GM15510 (cell line): ENCODE results near the gene TSPAN13.

Experiments used
- POLR2A ChIP-seq: IDR thresholded peaks from 3 replicates; pipeline ENCODE4 v1.6.1; 2011; ENCODE audit warnings: borderline replicate concordance; ENCODE audit not compliant: insufficient read length; ENCODE audit errors: extremely low read depth

Gene TSPAN13

DNA sequence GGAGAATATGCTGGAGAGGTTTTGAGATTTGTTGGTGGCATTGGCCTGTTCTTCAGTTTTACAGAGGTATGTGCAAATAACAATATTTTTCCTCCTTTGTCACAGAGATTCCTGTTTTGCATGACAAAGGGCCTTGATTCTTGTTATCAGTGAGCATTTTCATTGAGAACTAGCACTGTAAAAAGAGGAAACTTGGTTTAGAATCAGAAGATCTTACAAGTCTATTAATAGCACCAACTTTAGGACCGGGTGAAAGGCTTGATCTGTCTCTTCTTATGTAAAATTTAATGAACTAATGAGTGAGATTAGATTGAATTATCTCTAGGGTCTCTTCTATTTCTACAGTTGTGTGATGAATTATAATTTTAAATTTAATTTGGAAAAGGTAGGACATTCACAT, 25.5 kb downstream of the TSPAN13 start:
- no peak for TF ChIP-seq POLR2A

DNA sequence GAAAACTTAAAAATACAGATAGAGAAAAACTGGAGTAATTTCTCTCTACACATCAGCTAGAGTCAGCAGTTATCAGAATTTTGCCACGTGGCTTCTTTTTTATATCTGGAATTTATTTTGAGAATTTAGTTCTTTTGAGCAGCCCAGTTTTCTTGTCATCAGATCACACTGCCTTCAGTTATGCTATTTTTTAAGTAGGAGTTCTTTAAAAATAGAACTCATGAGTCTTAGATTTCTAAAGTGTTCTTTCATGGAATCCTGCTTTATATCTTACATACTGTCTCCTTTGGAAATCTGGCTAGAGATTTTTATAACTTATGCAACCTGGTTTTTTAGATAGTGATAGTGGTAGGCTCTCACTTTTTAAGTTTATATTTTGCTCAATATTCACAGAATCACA, 27.0 kb downstream of the TSPAN13 start:
- no peak for TF ChIP-seq POLR2A

DNA sequence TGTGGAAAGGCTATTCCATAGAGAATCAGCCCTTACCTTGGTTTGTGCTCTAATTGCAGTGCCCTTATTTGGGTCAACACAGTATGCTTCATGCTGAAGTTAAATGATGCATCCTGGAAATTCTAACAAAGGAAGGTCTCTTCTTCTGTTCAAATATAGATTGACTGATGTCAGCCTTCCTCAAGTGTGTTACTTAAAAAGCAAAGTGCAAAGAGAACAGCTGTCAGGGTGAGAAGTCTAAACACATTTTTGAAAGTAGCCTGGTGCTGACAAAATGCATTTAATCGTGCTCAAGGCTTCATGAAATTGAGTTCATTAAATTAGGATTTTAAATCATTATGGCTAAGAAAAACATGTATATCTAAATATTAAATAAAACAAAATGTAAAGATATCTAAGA, 31.8 kb downstream of the TSPAN13 start:
- no peak for TF ChIP-seq POLR2A

DNA sequence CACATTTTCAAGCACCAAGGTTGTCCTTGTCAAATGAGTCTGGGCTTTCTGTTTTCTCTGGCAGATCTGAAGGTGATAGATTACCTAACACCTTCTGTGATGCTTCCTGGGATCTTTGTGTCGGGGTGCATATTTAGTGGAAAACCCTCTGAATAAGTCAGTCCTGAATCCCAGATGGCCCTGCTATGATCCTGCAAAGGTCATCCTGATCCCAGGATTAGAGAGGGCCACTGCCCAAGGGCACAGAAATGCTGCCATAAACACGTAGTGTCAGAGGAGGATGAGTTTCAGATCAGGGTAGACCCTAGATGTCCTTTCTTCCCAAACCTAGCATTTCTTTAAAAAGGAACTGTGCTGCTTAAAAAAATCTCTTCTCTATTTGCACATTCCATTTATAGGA, 32.3 kb downstream of the TSPAN13 start:
- TF ChIP-seq POLR2A = no peak

DNA sequence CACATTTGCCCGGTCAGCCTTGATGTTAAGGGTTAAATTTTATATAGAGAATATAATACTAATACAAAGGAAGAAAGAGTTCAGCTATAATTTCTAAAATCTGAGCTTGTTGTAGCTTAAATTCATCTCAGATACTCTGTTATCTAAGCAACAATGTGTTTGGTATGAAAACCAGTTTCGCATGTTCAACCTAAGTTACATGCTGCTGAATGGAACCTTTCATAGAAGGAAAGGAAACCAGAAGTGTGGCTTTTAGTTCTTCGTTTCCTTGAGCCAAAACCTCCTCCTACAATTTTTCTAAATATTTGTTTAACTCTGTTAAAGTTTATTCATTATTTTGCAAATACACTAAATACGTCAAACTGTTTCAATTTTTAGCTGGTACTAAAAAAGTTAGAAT, 32.7 kb downstream of the TSPAN13 start:
- no peak for TF ChIP-seq POLR2A

DNA sequence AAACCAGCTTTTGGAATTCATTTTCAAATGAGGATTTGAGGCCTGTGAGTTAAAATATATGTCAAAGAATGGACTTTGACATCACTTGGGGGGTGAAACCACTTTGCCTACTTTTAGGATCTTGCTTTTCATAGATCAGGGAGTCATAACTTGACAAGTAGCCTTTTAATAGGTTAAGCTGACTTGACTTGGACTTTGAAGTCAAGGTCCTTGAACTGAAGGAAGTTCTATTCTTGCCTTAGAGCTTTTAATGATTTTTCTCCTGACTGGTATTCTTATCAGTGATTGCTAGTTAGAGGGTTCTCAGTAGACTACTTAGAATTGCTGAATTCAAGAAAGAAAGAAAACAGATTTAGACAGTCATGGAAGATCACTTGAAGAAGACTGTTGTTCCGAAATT, 33.6 kb downstream of the TSPAN13 start:
- TF ChIP-seq POLR2A = no peak

DNA sequence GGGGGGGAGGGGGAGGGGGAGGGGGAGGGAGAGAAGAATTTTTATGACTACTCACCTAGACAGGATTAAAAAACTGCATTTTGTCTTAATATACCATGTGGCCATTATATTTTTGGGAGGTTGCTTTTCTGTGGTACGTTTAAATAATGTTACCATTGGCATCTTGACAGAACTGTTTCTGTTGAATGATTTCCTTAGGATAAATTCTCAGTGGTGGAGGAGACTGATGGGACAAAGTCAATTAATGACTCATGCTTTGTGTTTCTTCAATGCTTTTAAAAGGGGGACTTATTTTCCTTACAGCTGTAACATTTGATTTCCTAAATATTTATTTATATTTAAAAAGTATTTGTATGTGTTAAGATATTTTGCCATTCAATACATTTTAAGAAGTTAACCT, 37.5 kb downstream of the TSPAN13 start:
- no peak for TF ChIP-seq POLR2A

DNA sequence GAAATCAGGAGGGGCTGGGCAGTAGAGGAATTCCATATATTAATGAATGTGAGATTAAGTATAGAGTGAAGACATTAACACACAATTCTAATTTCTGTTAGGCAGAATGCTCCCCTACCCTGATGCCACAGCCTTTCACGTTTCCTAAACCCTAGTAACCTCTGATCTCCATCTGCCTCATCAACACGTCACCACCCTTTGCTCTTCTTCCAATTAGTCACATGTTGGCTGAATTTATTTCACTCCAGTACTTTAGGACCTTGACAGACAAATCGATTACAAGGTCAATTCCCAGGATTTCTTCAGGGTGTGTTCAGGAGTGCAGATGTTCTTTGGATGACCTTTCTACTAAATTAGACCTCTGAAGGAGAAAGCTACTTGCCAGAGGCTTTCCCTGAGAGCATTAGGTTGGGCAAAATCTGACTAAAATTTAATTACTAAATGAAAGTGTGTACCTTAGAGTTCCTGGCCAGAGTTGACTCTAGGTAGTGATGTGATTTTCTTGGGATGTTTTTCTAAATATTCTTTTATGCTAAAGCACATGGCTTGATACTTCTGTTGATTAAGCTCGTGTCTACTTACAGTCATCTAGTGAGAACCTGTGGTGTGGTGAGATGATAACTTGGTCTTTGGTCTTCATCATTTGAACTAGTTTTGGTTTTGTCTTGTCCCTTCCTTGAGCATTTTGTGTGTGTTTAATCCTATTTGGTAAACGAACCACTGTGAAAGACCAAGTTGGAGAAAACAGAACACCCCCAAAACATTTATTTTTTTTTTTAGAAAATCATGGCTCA, 38.5 kb downstream of the TSPAN13 start:
- no peak for TF ChIP-seq POLR2A

DNA sequence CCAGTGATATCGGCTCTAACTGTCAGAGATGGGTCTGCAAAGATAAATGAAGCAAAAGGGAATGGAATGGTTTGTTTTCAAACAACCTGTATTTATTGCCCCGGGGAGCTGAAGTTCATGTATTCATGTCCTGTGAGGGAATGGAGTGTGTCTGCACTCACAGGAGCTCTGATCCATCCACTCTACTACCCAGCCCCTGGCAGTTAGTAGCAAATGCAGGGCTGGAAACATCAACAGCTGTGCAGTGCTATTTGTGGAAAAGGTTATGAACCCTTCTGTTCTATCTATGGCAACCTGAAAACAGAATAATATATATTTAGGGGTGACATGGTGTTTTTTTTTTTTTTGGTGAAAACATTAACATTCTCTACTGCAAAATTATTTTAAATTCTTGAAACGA, 41.4 kb downstream of the TSPAN13 start:
- TF ChIP-seq POLR2A = no peak

DNA sequence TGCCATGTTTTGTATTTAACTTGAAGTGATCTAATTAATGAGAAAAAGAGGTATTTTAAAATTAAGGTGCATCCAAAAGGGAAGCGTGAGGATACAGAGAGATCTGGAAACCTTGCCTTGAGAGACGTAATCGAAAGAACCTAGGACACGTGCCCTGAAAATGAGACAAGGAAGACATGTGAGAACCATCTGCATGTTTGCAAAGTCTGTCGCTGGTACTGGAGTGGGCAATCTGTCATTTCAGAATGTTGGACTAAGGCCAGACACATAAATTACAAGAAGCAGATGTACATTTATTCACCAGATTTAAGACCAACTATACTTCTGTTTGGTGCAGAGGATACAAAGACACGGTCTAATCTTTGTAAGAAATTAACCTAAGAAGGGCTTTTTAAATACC, 42.1 kb downstream of the TSPAN13 start:
- TF ChIP-seq POLR2A = no peak

DNA sequence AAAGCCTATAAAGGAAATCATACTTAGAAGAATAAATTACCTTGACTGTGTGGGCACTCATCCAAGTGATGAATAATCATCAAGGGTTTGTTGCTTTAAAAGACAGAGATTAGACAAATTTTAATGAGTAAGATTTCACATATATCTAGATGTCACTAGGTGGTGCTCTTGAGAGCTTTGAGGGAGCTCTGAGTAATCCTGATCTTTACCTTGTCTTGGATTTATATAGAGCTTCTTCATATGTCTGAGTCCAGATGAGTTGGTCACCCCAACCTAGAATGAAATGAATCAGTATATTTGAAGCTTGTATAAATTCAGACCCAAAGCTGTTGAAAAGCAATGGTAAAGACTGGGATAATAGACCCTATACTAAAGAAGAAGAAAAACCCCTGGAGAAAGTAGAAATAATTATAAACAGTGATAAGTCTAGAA, 47.6 kb downstream of the TSPAN13 start:
- no peak for TF ChIP-seq POLR2A

DNA sequence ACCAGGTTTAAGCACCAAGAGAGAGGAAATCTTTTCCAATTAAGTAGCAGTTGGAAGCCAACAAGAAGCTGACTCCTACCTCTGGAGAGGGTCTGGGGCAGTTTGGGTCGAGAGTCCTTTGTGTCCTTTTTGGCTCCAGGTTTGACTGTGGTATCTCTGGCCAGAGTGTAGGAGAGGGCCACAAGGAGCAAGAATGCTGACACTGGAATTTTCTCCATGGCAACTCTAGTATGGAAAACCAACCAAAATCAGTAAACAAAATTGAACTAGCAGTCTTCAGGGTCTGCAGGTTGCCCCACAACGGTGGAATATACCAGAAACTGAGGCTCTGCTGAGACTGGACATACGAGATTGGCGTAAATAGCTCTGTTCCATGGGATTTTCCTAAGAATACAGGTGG, 48.0 kb downstream of the TSPAN13 start:
- no peak for TF ChIP-seq POLR2A

DNA sequence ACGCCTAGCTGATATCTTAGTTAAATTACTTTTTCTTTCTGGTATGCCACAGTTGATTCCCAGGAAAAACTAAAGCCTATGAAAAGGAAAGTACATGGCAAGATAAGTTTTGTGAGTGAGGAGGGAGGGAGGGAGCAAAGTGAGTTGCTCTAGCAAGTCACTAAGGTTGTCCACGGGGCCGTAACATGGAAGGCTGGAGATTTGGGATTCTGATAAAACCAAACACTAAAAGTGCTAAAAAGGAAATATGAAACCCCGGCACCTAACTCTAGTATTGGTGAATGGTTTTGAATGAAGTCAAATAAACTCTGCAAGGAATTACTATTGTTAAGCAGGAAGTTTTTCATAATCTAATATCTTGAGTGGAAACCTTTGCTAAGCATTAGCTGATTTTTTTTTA, 49.6 kb downstream of the TSPAN13 start:
- no peak for TF ChIP-seq POLR2A

DNA sequence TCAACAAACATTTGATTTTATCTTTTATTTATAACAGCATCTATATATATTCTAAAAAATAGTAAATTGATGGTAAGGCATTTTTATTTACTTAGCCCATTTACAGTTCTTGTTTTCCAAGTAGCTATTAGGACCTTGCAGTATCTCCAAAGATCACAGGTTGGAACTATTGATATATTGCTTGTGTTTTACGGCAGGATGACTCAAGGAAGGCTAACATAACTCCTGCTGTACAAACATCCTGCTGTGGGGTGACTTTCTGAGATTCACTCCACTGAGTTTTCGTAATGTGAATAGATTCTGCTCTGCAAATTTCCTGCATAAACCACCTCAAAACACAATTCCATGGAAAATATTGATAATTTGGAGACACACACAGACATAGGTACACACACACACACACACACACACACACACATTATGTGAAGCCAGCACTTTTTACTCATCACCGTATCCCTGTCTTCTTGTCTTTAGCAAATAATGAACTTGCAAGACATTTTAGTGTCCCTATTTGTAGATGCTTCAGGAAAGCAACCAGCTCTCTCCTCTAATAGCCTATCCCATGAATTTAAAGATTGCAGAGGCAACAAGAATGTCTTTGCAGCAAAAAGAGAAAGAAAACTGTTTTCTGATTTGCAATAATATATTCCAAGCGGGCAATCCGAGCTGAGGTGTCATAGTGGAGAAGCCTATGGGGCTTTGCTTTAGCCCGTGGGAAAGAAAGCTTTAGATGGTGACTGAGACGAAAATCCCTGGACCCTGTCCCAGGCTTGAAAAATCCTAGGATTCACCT, 50.5 kb downstream of the TSPAN13 start:
- TF ChIP-seq POLR2A = no peak

DNA sequence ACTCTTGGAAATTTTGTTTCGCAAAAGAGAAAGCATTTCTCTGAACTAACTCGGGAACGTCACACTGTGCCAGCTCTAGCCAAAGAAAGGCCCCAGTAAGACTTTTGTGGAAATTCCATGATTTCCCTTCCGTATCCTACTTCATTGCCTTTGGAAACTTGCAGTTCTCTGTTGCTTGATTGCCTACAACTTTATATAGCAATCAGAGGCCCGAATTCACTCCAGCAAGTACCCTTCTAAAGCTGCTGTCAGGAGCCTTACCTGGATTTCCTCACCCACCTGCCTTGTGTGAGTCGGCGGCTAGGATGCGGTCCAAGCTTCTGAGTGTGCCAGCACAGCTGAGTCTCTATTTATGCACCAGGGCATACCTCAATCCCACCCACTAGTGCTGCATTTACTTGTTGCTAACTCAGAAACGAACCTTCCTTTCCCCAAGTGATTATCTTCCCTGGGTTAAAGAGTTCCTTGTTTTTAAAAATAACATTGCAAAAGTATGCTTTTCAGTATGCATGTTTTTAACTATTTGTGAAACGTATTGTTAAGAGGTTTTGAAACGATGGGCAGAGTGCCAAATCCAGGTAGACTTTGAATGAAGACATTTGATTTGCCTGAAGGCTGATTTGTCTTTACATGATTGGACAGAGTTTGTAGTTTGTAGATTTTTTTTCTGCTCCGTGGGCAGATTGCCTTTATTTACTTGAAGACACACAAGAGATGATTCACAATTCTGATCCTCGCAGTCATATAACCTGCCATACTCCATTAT, 51.3 kb downstream of the TSPAN13 start, which contains the start of gene AGR2:
TSS of gene AGR2 (minus strand) at position 326 of the 766 bp plus-strand sequence. CDS start 3,203 bp downstream, outside the sequence.
- no peak for TF ChIP-seq POLR2A
